ENCODE results near the gene FNDC3A.

Gene FNDC3A

GRCh38 chr13:49082653-49083536 is 107.2 kb downstream of the FNDC3A start:
- H3K4me1 ChIP-seq (ENCODE audit: control insufficient read depth, insufficient read depth, low read length): no peaks in the 10 kb centered on the region
- H3K27me3 ChIP-seq (ENCODE audit: control insufficient read depth, insufficient read depth, low read length): no peaks in the 10 kb centered on the region
- H3K9me3 ChIP-seq (ENCODE audit: control insufficient read depth, insufficient read depth, low read length): no peaks in the 10 kb centered on the region
- H3K4me3 ChIP-seq (ENCODE audit: low read depth, low read length): no peak overlapping the region
- no peak overlapping the region for H3K27ac ChIP-seq (ENCODE audit: low read depth, low read length)
- H3K9ac ChIP-seq (ENCODE audit: low read depth, low read length): no peak overlapping the region
- no peaks in the 10 kb centered on the region for H3K36me3 ChIP-seq (ENCODE audit: control insufficient read depth, insufficient read depth, low read length)

GRCh38 chr13:49084961-49085360 is 109.2 kb downstream of the FNDC3A start:
- Histone ChIP-seq H3K4me1 (ENCODE audit: control insufficient read depth, insufficient read depth, low read length) (no peaks in the 10 kb centered on the region), H3K36me3 (ENCODE audit: control insufficient read depth, insufficient read depth, low read length) (no peaks in the 10 kb centered on the region), H3K27me3 (ENCODE audit: control insufficient read depth, insufficient read depth, low read length) (no peaks in the 10 kb centered on the region), H3K4me3 (ENCODE audit: low read depth, low read length) (no peak overlapping the region), H3K27ac (ENCODE audit: low read depth, low read length) (no peak overlapping the region), H3K9me3 (ENCODE audit: control insufficient read depth, insufficient read depth, low read length) (no peaks in the 10 kb centered on the region), H3K9ac (ENCODE audit: low read depth, low read length) (no peak overlapping the region)

- Histone ChIP-seq H3K9ac (ENCODE audit: low read depth, low read length) (no peak overlapping the region), H3K4me1 (ENCODE audit: control insufficient read depth, insufficient read depth, low read length) (no peaks in the 10 kb centered on the region), H3K4me3 (ENCODE audit: low read depth, low read length) (no peak overlapping the region), H3K27me3 (ENCODE audit: control insufficient read depth, insufficient read depth, low read length) (no peaks in the 10 kb centered on the region), H3K9me3 (ENCODE audit: control insufficient read depth, insufficient read depth, low read length) (no peaks in the 10 kb centered on the region), H3K36me3 (ENCODE audit: control insufficient read depth, insufficient read depth, low read length) (no peaks in the 10 kb centered on the region), H3K27ac (ENCODE audit: low read depth, low read length) (no peak overlapping the region)
Measured at GRCh38 chr13:49086722-49087121, 111.0 kb downstream of the FNDC3A start.

GRCh38 chr13:49093376-49093775 is 117.7 kb downstream of the FNDC3A start:
- Histone ChIP-seq H3K36me3 (ENCODE audit: control insufficient read depth, insufficient read depth, low read length) (no peaks in the 10 kb centered on the region), H3K27ac (ENCODE audit: low read depth, low read length) (no peak overlapping the region), H3K9ac (ENCODE audit: low read depth, low read length) (no peak overlapping the region), H3K9me3 (ENCODE audit: control insufficient read depth, insufficient read depth, low read length) (no peaks in the 10 kb centered on the region), H3K4me1 (ENCODE audit: control insufficient read depth, insufficient read depth, low read length) (no peaks in the 10 kb centered on the region), H3K4me3 (ENCODE audit: low read depth, low read length) (no peak overlapping the region), H3K27me3 (ENCODE audit: control insufficient read depth, insufficient read depth, low read length) (no peaks in the 10 kb centered on the region)

- H3K4me1 ChIP-seq (ENCODE audit: control insufficient read depth, insufficient read depth, low read length): no peaks in the 10 kb centered on the region
- no peak overlapping the region for H3K9ac ChIP-seq (ENCODE audit: low read depth, low read length)
- no peak overlapping the region for H3K4me3 ChIP-seq (ENCODE audit: low read depth, low read length)
- no peaks in the 10 kb centered on the region for H3K9me3 ChIP-seq (ENCODE audit: control insufficient read depth, insufficient read depth, low read length)
- H3K27ac ChIP-seq (ENCODE audit: low read depth, low read length): no peak overlapping the region
- no peaks in the 10 kb centered on the region for H3K36me3 ChIP-seq (ENCODE audit: control insufficient read depth, insufficient read depth, low read length)
- H3K27me3 ChIP-seq (ENCODE audit: control insufficient read depth, insufficient read depth, low read length): no peaks in the 10 kb centered on the region
Measured at GRCh38 chr13:49097374-49097773, 121.7 kb downstream of the FNDC3A start.

GRCh38 chr13:49098198-49098597 is 122.5 kb downstream of the FNDC3A start:
- H3K9ac ChIP-seq (ENCODE audit: low read depth, low read length): no peak overlapping the region
- no peaks in the 10 kb centered on the region for H3K9me3 ChIP-seq (ENCODE audit: control insufficient read depth, insufficient read depth, low read length)
- H3K36me3 ChIP-seq (ENCODE audit: control insufficient read depth, insufficient read depth, low read length): no peaks in the 10 kb centered on the region
- H3K4me3 ChIP-seq (ENCODE audit: low read depth, low read length): no peak overlapping the region
- no peak overlapping the region for H3K27ac ChIP-seq (ENCODE audit: low read depth, low read length)
- no peaks in the 10 kb centered on the region for H3K27me3 ChIP-seq (ENCODE audit: control insufficient read depth, insufficient read depth, low read length)
- H3K4me1 ChIP-seq (ENCODE audit: control insufficient read depth, insufficient read depth, low read length): no peaks in the 10 kb centered on the region

- Histone ChIP-seq H3K27me3 (ENCODE audit: control insufficient read depth, insufficient read depth, low read length) (no peaks in the 10 kb centered on the region), H3K27ac (ENCODE audit: low read depth, low read length) (no peak overlapping the region), H3K9me3 (ENCODE audit: control insufficient read depth, insufficient read depth, low read length) (no peaks in the 10 kb centered on the region), H3K4me3 (ENCODE audit: low read depth, low read length) (no peak overlapping the region), H3K4me1 (ENCODE audit: control insufficient read depth, insufficient read depth, low read length) (no peaks in the 10 kb centered on the region), H3K9ac (ENCODE audit: low read depth, low read length) (no peak overlapping the region), H3K36me3 (ENCODE audit: control insufficient read depth, insufficient read depth, low read length) (no peaks in the 10 kb centered on the region)
Measured at GRCh38 chr13:49098771-49099512, 123.2 kb downstream of the FNDC3A start.

- Histone ChIP-seq H3K4me1 (ENCODE audit: control insufficient read depth, insufficient read depth, low read length) (no peaks in the 10 kb centered on the region), H3K36me3 (ENCODE audit: control insufficient read depth, insufficient read depth, low read length) (no peaks in the 10 kb centered on the region), H3K9me3 (ENCODE audit: control insufficient read depth, insufficient read depth, low read length) (no peaks in the 10 kb centered on the region), H3K4me3 (ENCODE audit: low read depth, low read length) (no peak overlapping the region), H3K27ac (ENCODE audit: low read depth, low read length) (no peak overlapping the region), H3K27me3 (ENCODE audit: control insufficient read depth, insufficient read depth, low read length) (no peaks in the 10 kb centered on the region), H3K9ac (ENCODE audit: low read depth, low read length) (no peak overlapping the region)
Measured at GRCh38 chr13:49099513-49099877, 123.8 kb downstream of the FNDC3A start.

GRCh38 chr13:49100637-49101570 is 125.2 kb downstream of the FNDC3A start:
- Histone ChIP-seq H3K36me3 (ENCODE audit: control insufficient read depth, insufficient read depth, low read length) (no peaks in the 10 kb centered on the region), H3K4me3 (ENCODE audit: low read depth, low read length) (no peak overlapping the region), H3K27ac (ENCODE audit: low read depth, low read length) (no peak overlapping the region), H3K9ac (ENCODE audit: low read depth, low read length) (no peak overlapping the region), H3K9me3 (ENCODE audit: control insufficient read depth, insufficient read depth, low read length) (no peaks in the 10 kb centered on the region), H3K27me3 (ENCODE audit: control insufficient read depth, insufficient read depth, low read length) (no peaks in the 10 kb centered on the region), H3K4me1 (ENCODE audit: control insufficient read depth, insufficient read depth, low read length) (no peaks in the 10 kb centered on the region)

GRCh38 chr13:49108196-49108595 is 132.5 kb downstream of the FNDC3A start:
- no peaks in the 10 kb centered on the region for H3K36me3 ChIP-seq (ENCODE audit: control insufficient read depth, insufficient read depth, low read length)
- H3K27me3 ChIP-seq (ENCODE audit: control insufficient read depth, insufficient read depth, low read length): no peaks in the 10 kb centered on the region
- no peak overlapping the region for H3K27ac ChIP-seq (ENCODE audit: low read depth, low read length)
- H3K4me3 ChIP-seq (ENCODE audit: low read depth, low read length): no peak overlapping the region
- H3K9me3 ChIP-seq (ENCODE audit: control insufficient read depth, insufficient read depth, low read length): no peaks in the 10 kb centered on the region
- no peak overlapping the region for H3K9ac ChIP-seq (ENCODE audit: low read depth, low read length)
- H3K4me1 ChIP-seq (ENCODE audit: control insufficient read depth, insufficient read depth, low read length): peaks cover 16% of the 10 kb centered on the region
